Fibroblast of lung (primary cell): ENCODE results near the gene MPRIP. TPM values are rescaled to one million over a fixed set of nuclear protein-coding genes. Genes with fewer than 3 reads are reported as not detected.

Experiments
- DNase-seq, 2 donors: peaks; one replicate each; pipeline versions ENCODE4 v3.0.0 to v3.0.0-alpha.2; 2010; ENCODE audit warnings: low read depth in 2 of 2
- H2AFZ ChIP-seq: 2 replicates; pipeline ENCODE4 v1.5.1; 2012; ENCODE audit warnings: low read length, control low read depth, inconsistent platforms
- H3K27ac ChIP-seq: 2 replicates; pipeline ENCODE4 v1.5.1; 2011; ENCODE audit warnings: low read length, control low read depth; ENCODE audit not compliant: insufficient read depth
- H3K27me3 ChIP-seq: 2 replicates; pipeline ENCODE4 v1.5.1; 2011; ENCODE audit warnings: mild to moderate bottlenecking, low read length; ENCODE audit not compliant: control insufficient read depth, insufficient read depth
- H3K36me3 ChIP-seq: 2 replicates; pipeline ENCODE4 v1.5.1; 2011; ENCODE audit warnings: low read length; ENCODE audit not compliant: control insufficient read depth, insufficient read depth
- H3K4me1 ChIP-seq: 2 replicates; pipeline ENCODE4 v1.5.1; 2011; ENCODE audit warnings: low read length; ENCODE audit not compliant: control insufficient read depth, insufficient read depth; ENCODE audit errors: extremely low read depth
- H3K4me2 ChIP-seq: 2 replicates; pipeline ENCODE4 v1.5.1; 2011; ENCODE audit warnings: low read length, control low read depth; ENCODE audit not compliant: insufficient read depth; ENCODE audit errors: extremely low read depth
- H3K4me3 ChIP-seq, 4 experiments: fragments of 200-600 bp in 1 of 4; sonication (generic) in 1 of 4; replicated peaks in 1 of 4; 2 replicates each; pipeline ENCODE4 v1.5.1; 2011 to 2016; ENCODE audit warnings: low read length in 4 of 4, low read depth in 3 of 4, mild to moderate bottlenecking in 3 of 4, control low read depth in 2 of 4, inconsistent platforms in 1 of 4, mixed read lengths in 1 of 4; ENCODE audit not compliant: insufficient read depth in 1 of 4; ENCODE audit errors: control extremely low read depth in 1 of 4
- H3K79me2 ChIP-seq: 2 replicates; pipeline ENCODE4 v1.5.1; 2012; ENCODE audit warnings: mild to moderate bottlenecking, low read length, inconsistent platforms; ENCODE audit not compliant: control insufficient read depth, insufficient read depth
- H3K9ac ChIP-seq: 2 replicates; pipeline ENCODE4 v1.5.1; 2011; ENCODE audit warnings: mild to moderate bottlenecking, low read length, control low read depth; ENCODE audit not compliant: insufficient read depth
- H3K9me3 ChIP-seq: 2 replicates; pipeline ENCODE4 v1.5.1; 2012; ENCODE audit warnings: low read depth, low read length; ENCODE audit not compliant: control insufficient read depth, insufficient read depth
- H4K20me1 ChIP-seq: 2 replicates; pipeline ENCODE4 v1.5.1; 2011; ENCODE audit warnings: low read length; ENCODE audit not compliant: control insufficient read depth, insufficient read depth; ENCODE audit errors: extremely low read depth
- EZH2 ChIP-seq: IDR thresholded peaks from 2 replicates; pipeline ENCODE4 v1.5.1; 2012; ENCODE audit warnings: low read length, control low read depth, mild to moderate bottlenecking; ENCODE audit errors: missing control alignments
- polyA plus RNA-seq, 2 donors: library from polyadenylated mRNA; depleted of rRNA in 1 of 2; stranded (reverse) in 1 of 2; unstranded in 1 of 2; fragments of >200 nt; gene quantifications; 2 replicates each; pipeline ENCODE4 v1.2.1, GENCODE V29; 2011 to 2012; ENCODE audit warnings: missing spikeins in 1 of 2
- total RNA-seq: library from RNA; depleted of rRNA; stranded (reverse); fragments of >200 nt; gene quantifications from 2 replicates; pipeline ENCODE4 v1.2.1, GENCODE V29; 2014
- TF ChIP-seq, protein P1 (sequence below), 2 donors: IDR thresholded peaks in 1 of 2; conservative IDR thresholded peaks in 1 of 2; 1 replicate in 1 of 2; 2 replicates in 1 of 2; pipeline ENCODE4 v1.5.1; 2011 to 2012; ENCODE audit warnings: low read length in 2 of 2, control low read depth in 1 of 2, inconsistent platforms in 1 of 2, low read depth in 1 of 2, mild to moderate bottlenecking in 1 of 2

MPRIP gene
- total and polyA plus RNA-seq, 2 donors (not counting 1 experiment from before 2014, with no cell fraction given) = 104 to 124 TPM

DNA sequence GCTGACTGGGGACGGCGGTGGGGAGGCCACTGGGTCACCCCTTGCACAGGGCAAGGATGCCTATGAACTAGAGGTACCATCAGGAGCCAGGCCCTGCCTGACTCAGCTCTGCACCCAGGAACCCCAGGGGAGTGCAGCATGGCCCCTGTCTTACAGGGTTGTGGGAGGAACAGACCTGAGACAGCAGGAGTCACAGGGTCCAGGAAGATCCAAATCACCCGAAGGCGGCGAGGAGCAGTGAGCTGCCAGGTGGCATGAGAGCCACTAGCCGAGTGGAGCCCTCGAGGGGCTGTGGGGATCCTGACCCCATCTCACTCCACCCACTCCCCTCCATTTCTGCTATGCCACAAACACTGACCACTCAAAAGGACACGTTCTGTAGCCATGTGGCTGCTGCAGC is 133.1 kb downstream of the MPRIP start:
- no peak overlapping the region for H3K9ac ChIP-seq
- no peak overlapping the region for H3K27ac ChIP-seq
- no peak overlapping the region for H2AFZ ChIP-seq
- peaks cover 42% of the 10 kb centered on the region for H3K36me3 ChIP-seq
- no peaks in the 10 kb centered on the region for H3K9me3 ChIP-seq
- no peaks in the 10 kb centered on the region for H3K27me3 ChIP-seq
- no peak for DNase-seq
- H4K20me1 ChIP-seq = no peaks in the 10 kb centered on the region
- H3K4me2 ChIP-seq = no peak overlapping the region
- TF ChIP-seq EZH2 = no peak
- H3K79me2 ChIP-seq = no peaks in the 10 kb centered on the region
- H3K4me3 ChIP-seq = no peak overlapping the region
- no peaks in the 10 kb centered on the region for H3K4me1 ChIP-seq

GRCh38 chr17:17175917-17176316 is 133.7 kb downstream of the MPRIP start:
- Histone ChIP-seq H3K36me3 (peaks cover 44% of the 10 kb centered on the region), H3K27ac (no peak overlapping the region), H4K20me1 (no peaks in the 10 kb centered on the region), H3K79me2 (no peaks in the 10 kb centered on the region), H3K4me2 (no peak overlapping the region), H3K4me1 (no peaks in the 10 kb centered on the region), H3K9ac (no peak overlapping the region), H2AFZ (no peak overlapping the region), H3K9me3 (no peaks in the 10 kb centered on the region), H3K4me3 (no peak overlapping the region), H3K27me3 (no peaks in the 10 kb centered on the region)
- TF ChIP-seq, protein P1, sequence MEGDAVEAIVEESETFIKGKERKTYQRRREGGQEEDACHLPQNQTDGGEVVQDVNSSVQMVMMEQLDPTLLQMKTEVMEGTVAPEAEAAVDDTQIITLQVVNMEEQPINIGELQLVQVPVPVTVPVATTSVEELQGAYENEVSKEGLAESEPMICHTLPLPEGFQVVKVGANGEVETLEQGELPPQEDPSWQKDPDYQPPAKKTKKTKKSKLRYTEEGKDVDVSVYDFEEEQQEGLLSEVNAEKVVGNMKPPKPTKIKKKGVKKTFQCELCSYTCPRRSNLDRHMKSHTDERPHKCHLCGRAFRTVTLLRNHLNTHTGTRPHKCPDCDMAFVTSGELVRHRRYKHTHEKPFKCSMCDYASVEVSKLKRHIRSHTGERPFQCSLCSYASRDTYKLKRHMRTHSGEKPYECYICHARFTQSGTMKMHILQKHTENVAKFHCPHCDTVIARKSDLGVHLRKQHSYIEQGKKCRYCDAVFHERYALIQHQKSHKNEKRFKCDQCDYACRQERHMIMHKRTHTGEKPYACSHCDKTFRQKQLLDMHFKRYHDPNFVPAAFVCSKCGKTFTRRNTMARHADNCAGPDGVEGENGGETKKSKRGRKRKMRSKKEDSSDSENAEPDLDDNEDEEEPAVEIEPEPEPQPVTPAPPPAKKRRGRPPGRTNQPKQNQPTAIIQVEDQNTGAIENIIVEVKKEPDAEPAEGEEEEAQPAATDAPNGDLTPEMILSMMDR (conservative IDR thresholded peaks at IDR 0.05 in 1 of 2, IDR thresholded peaks at IDR 0.05 in 1 of 2; ENCODE audit: low read depth in 1 of 2, low read length in 2 of 2) = no peak
- TF ChIP-seq EZH2 = no peak
- DNase-seq = no peak

GRCh38 chr17:17176341-17176740 is 134.1 kb downstream of the MPRIP start:
- no peak for TF ChIP-seq EZH2
- TF ChIP-seq, protein P1 (conservative IDR thresholded peaks at IDR 0.05 in 1 of 2, IDR thresholded peaks at IDR 0.05 in 1 of 2; ENCODE audit: low read depth in 1 of 2, low read length in 2 of 2) = no peak
- Histone ChIP-seq H3K4me2 (no peak overlapping the region), H3K4me1 (no peaks in the 10 kb centered on the region), H3K9ac (no peak overlapping the region), H3K9me3 (no peaks in the 10 kb centered on the region), H3K27me3 (no peaks in the 10 kb centered on the region), H2AFZ (no peak overlapping the region), H3K79me2 (no peaks in the 10 kb centered on the region), H3K36me3 (peaks cover 43% of the 10 kb centered on the region), H3K27ac (no peak overlapping the region), H4K20me1 (no peaks in the 10 kb centered on the region), H3K4me3 (no peak overlapping the region)
- DNase-seq = no peak
